Measurements from ENCODE around the gene TMPRSS13.

TMPRSS13 gene

DNA sequence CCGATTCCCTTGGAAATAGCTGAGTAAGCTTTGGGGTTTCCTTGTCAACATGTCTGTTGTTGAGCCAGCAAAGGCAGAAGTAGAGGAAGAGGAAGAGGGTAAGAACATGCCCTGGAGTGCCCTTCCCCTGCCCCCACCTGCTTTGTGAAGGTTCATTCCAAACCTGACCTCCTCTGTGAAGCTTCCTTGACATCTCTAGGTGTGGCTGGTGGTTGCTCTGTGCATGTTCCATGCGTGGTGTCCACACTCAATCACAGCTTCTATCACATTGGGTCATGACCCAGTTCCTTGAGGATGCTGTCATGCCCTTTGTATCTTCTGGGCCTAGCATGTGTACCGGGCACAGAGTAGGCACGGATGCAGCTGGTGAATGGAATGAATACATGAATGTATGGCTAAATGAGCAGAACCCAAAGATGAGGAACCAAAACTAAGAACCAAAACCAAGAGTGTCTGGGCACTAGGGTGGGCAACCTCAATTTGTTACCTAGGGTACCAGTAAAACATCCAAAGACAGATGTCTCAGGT, 29.0 kb downstream of the TMPRSS13 start:
- DNase-seq (ENCODE audit: low read depth in 2 of 3, low spot score in 1 of 3): no peak

DNA sequence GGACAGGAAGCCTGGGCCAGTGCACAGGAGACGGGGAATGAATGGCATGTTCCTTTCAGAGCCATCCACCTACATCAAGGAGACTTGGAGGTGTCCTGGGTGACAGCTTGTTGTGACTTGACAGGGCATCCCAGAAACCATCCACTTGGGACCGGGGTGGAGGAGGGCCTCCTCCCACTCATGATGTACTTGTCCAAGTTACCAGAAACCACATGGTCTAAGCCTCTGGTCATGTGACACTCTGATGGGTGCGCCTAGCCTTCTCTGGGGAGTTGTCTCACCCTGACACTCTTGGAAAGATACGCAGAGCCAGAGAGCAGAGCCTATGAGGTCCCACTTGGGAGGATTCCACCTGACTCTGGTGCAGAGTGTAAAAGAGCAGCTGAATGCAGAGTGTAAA, 31.1 kb downstream of the TMPRSS13 start:
- no peak for DNase-seq (ENCODE audit: low read depth in 2 of 3, low spot score in 1 of 3)

GRCh38 chr11:117892651-117893050, 36.6 kb downstream of the TMPRSS13 start:
- DNase-seq (ENCODE audit: low read depth in 2 of 3, low spot score in 1 of 3): no peak

GRCh38 chr11:117891362-117891761, 37.8 kb downstream of the TMPRSS13 start:
- DNase-seq (ENCODE audit: low read depth in 2 of 3, low spot score in 1 of 3): no peak

DNA sequence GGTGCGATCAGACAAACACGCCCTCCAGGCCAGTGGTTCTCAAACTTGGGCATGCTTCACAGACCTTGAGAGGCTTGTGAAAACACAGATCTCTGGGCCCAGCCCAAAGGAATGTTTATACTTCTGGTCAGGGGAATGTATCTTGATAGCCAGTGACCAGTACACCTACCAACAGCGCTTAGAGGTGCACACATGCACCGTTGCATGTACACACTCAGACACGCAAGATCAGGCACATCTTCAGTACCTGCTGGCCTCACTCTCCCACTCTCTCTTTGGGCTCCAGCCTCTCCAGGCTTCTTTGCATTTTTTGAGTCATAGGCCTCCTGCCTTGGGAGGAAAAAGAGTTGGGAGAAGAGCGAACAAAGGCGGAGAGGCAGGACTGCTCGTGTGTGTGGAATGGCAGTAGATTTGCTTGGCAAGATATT, 41.0 kb downstream of the TMPRSS13 start:
- DNase-seq (ENCODE audit: low read depth in 2 of 3, low spot score in 1 of 3): no peak

GRCh38 chr11:117887431-117888138, 41.6 kb downstream of the TMPRSS13 start:
- no peak for DNase-seq (ENCODE audit: low read depth in 2 of 3, low spot score in 1 of 3)

DNA sequence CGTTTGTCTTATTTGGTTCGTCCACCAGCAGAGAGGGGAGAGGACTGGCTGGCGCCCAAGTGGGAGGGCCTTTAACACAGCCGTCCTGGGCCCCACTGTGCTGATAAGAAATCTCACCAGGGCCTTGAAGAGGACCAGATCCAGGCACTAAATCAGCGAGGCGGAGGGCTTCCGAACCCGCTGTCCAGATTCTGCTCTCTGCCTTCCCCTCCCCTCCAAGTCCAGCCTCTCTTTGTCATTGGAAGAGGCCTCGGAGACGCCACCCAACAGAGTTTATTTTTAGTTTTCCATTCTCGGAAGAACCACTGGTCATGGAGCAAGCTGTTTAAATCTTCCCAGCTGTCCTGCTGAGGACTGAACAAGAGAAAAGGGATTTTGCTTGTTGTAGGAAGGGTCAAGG, 43.4 kb downstream of the TMPRSS13 start:
- no peak for DNase-seq (ENCODE audit: low read depth in 2 of 3, low spot score in 1 of 3)

- DNase-seq (ENCODE audit: low read depth in 2 of 3, low spot score in 1 of 3): peak in 2 of 3 donors; percentile 21
These were observed 44.2 kb downstream of the TMPRSS13 start for GRCh38 chr11:117884994-117885393.

- no peak for DNase-seq (ENCODE audit: low read depth in 2 of 3, low spot score in 1 of 3)
These were observed 46.1 kb downstream of the TMPRSS13 start for GRCh38 chr11:117883063-117883462.

DNA sequence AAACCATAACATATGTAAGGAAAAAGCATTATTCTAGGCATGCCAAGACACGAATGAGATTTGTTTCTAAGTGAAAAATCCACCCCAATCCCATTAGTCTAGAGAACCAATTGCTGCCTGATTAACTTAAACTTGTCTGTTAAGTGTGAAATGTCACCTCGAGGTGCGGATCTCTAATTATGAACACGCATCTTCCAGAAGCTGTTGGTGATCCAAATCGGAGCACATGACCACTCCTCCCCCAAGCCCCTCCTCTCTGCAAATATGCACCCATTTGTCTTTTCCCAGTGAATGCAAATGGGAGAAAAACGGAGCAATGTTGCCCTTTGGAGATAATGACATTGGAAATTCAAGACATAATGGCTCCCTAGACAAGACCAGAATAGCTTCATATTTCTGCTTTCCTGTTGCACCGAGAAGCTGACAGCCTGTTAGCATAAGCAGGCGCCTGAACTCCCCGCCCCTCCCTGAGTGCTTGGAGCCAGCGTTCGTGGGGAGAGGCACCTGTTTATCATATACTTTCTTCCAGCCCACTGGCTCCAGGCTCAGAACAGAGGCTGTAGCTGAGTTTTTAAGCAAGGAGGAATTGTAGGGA, 46.8 kb downstream of the TMPRSS13 start:
- no peak for DNase-seq (ENCODE audit: low read depth in 2 of 3, low spot score in 1 of 3)

GRCh38 chr11:117881217-117881616, 48.0 kb downstream of the TMPRSS13 start:
- no peak for DNase-seq (ENCODE audit: low read depth in 2 of 3, low spot score in 1 of 3)

- no peak for DNase-seq (ENCODE audit: low read depth in 2 of 3, low spot score in 1 of 3)
These were observed 49.4 kb downstream of the TMPRSS13 start for GRCh38 chr11:117879516-117880480.

DNA sequence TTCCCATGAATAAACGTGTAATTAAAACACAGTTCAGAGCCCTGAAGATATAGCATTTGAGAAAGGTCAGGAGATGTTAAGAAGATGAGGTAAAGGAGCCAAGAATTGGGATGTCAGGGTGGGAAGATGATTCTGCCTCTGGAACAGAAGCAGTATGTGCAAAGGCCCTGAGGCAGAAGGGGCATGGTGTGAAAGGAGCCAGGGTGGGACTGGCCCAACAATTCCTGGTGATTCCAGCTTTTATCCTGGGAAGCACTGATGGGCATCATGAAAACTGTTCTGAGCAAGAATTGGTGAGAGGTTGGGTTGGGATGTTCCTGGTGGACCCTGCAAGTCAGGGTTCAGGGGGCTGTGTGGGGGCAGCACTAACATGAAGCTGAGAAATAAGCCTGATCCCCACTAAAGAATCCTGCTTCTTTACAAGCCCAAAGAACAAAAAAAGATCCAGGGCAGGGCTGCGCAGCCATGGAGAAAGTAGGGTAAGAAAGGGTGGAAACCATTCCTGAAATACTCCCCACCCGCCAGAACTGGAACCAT, 50.2 kb downstream of the TMPRSS13 start:
- no peak for DNase-seq (ENCODE audit: low read depth in 2 of 3, low spot score in 1 of 3)

DNA sequence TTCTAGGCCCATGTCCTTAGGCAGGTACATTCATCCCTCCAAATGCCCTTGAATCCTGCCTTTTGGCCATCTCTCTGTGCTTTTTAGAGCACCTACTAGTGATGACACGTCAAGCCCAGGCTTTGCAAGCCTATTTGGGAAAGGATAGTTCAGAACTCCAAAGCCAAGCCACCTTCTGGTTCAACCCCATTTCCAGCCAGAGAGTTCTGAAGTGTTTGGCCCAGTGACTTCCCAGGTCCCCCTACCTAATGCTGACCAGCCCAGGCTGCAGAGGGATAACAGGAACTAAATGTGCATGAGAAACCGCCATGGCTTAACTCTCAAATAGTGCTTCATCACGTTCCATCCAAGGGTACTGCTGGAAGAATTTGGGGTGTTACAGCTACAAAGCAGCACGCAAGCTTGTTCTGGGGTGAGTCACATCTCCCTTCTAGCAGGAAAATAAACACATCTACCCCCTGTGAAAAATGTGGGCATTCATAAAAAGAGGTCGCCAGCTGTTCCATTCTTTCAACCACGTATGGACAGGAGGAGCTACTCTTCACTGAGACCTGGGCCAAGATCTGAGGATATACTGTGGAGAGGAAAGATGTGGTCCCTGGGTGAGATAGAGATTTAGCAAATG, 50.8 kb downstream of the TMPRSS13 start:
- DNase-seq (ENCODE audit: low read depth in 2 of 3, low spot score in 1 of 3): no peak

GRCh38 chr11:117877120-117877784, 52.0 kb downstream of the TMPRSS13 start:
- no peak for DNase-seq (ENCODE audit: low read depth in 2 of 3, low spot score in 1 of 3)

DNA sequence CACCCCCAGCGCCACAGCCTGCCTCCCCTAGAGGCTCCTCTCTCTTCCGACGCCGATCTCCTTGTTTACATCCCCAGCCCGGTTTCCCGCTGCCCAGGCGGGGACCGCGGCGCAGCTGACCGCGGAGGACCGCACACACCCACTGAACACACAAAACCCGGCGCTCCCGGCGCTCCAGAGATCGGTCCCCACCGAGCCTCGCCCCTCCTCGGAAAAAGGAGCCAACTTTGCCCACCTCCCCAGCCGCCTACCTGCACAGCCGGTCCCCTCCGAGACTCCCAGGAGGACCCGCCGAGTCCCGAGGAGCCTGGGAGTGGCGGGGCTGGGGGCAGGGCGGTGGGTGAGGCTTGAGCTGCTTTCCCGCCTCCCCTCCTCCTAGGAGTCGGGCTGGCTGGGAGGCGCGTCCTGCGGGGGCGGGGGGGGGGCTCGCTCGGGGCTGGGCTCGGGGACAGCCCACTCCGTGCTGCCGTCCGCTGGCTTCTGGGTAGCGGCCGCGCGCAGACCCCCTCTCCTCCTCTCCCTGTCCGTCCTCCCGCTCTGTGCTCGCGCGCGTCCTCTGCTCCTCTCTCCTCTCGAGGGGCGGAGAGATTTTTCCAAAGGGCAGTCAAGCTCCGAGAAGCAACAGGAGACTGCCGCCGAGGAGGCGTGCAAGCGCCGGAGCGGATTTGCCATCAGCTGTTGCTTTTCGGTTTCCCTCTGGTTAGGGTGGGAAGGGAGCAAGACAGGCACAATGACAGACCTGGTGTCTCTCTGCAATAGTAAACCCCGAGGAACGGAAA, 52.7 kb downstream of the TMPRSS13 start, which contains the start of gene FXYD6:
Gene FXYD6 (minus strand): TSS at position 318 of the 779 bp plus-strand sequence. CDS start 33,882 bp downstream, outside the sequence.
- DNase-seq (ENCODE audit: low read depth in 2 of 3, low spot score in 1 of 3): no peak

- DNase-seq (ENCODE audit: low read depth in 2 of 3, low spot score in 1 of 3): no peak
These were observed 53.2 kb downstream of the TMPRSS13 start for GRCh38 chr11:117876059-117876340.

- DNase-seq (ENCODE audit: low read depth in 2 of 3, low spot score in 1 of 3): no peak
These were observed 53.7 kb downstream of the TMPRSS13 start for GRCh38 chr11:117875382-117876058.

- no peak for DNase-seq (ENCODE audit: low read depth in 2 of 3, low spot score in 1 of 3)
These were observed 54.3 kb downstream of the TMPRSS13 start for GRCh38 chr11:117874910-117875381.
